HL-60 (cell line): ENCODE measurements around the gene CXorf51A.
"Not testable (repeated sequence)": the region's sequence is repeated elsewhere in the genome, so short reads cannot be mapped to it uniquely, and the experiment has no call there.

Experiments used
- GABPA ChIP-seq: IDR thresholded peaks from 2 replicates; pipeline ENCODE4 v1.6.1; 2012; ENCODE audit warnings: low read depth
- POLR2AphosphoS5 ChIP-seq: IDR thresholded peaks from 2 replicates; pipeline ENCODE4 v1.6.1; 2012; ENCODE audit warnings: low read depth
- TF ChIP-seq, protein P1 (sequence below): IDR thresholded peaks from one replicate; pipeline ENCODE4 v1.5.1; 2011; ENCODE audit warnings: low read length, control low read depth, inconsistent platforms; ENCODE audit not compliant: insufficient read depth
- TF ChIP-seq, protein P2 (sequence below): IDR thresholded peaks from 2 replicates; pipeline ENCODE4 v1.6.1; 2012; ENCODE audit warnings: low read depth; ENCODE audit not compliant: insufficient replicate concordance

DNA sequence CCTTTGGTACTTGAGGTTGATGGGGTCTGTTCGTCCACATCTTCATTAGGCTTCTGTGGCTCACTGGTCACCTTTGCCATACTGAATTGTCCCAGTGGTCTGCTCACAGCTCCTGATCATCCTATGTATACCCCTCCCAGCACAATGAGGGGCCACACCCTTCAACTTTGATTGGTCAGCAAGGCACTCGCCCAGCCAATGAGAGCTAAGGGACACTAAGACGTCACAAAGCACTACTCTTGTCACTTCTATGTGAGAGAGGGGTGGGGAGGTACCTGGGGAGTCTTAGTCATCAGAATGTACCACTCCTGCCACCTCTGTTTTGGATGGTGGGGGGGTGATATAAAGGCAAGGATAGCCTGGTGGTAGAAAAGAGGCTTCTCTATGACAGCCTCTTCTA, at the start of gene CXorf51A:
- not testable (repeated sequence) for TF ChIP-seq POLR2AphosphoS5, GABPA
- TF ChIP-seq, protein P1, sequence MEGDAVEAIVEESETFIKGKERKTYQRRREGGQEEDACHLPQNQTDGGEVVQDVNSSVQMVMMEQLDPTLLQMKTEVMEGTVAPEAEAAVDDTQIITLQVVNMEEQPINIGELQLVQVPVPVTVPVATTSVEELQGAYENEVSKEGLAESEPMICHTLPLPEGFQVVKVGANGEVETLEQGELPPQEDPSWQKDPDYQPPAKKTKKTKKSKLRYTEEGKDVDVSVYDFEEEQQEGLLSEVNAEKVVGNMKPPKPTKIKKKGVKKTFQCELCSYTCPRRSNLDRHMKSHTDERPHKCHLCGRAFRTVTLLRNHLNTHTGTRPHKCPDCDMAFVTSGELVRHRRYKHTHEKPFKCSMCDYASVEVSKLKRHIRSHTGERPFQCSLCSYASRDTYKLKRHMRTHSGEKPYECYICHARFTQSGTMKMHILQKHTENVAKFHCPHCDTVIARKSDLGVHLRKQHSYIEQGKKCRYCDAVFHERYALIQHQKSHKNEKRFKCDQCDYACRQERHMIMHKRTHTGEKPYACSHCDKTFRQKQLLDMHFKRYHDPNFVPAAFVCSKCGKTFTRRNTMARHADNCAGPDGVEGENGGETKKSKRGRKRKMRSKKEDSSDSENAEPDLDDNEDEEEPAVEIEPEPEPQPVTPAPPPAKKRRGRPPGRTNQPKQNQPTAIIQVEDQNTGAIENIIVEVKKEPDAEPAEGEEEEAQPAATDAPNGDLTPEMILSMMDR, result not testable (repeated sequence)
- TF ChIP-seq, protein P2, sequence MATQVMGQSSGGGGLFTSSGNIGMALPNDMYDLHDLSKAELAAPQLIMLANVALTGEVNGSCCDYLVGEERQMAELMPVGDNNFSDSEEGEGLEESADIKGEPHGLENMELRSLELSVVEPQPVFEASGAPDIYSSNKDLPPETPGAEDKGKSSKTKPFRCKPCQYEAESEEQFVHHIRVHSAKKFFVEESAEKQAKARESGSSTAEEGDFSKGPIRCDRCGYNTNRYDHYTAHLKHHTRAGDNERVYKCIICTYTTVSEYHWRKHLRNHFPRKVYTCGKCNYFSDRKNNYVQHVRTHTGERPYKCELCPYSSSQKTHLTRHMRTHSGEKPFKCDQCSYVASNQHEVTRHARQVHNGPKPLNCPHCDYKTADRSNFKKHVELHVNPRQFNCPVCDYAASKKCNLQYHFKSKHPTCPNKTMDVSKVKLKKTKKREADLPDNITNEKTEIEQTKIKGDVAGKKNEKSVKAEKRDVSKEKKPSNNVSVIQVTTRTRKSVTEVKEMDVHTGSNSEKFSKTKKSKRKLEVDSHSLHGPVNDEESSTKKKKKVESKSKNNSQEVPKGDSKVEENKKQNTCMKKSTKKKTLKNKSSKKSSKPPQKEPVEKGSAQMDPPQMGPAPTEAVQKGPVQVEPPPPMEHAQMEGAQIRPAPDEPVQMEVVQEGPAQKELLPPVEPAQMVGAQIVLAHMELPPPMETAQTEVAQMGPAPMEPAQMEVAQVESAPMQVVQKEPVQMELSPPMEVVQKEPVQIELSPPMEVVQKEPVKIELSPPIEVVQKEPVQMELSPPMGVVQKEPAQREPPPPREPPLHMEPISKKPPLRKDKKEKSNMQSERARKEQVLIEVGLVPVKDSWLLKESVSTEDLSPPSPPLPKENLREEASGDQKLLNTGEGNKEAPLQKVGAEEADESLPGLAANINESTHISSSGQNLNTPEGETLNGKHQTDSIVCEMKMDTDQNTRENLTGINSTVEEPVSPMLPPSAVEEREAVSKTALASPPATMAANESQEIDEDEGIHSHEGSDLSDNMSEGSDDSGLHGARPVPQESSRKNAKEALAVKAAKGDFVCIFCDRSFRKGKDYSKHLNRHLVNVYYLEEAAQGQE, result not testable (repeated sequence)
